Activated CD4-positive, alpha-beta T cell treated with anti-CD3 and anti-CD28 coated beads, Interleukin-2, Interleukin-6, amounts not matched to agents 100 ng/mL and 50 ng/mL, durations not matched to agents 16 hours and 8 hours (primary cell): Measurements from ENCODE around the gene NUDT3.
"Not testable (repeated sequence)": the region's sequence is repeated elsewhere in the genome, so short reads cannot be mapped to it uniquely, and the experiment has no call there.

Experiments used
- DNase-seq: peaks from one replicate; pipeline ENCODE4 v3.0.0-alpha.2; 2020

The NUDT3 gene

DNA sequence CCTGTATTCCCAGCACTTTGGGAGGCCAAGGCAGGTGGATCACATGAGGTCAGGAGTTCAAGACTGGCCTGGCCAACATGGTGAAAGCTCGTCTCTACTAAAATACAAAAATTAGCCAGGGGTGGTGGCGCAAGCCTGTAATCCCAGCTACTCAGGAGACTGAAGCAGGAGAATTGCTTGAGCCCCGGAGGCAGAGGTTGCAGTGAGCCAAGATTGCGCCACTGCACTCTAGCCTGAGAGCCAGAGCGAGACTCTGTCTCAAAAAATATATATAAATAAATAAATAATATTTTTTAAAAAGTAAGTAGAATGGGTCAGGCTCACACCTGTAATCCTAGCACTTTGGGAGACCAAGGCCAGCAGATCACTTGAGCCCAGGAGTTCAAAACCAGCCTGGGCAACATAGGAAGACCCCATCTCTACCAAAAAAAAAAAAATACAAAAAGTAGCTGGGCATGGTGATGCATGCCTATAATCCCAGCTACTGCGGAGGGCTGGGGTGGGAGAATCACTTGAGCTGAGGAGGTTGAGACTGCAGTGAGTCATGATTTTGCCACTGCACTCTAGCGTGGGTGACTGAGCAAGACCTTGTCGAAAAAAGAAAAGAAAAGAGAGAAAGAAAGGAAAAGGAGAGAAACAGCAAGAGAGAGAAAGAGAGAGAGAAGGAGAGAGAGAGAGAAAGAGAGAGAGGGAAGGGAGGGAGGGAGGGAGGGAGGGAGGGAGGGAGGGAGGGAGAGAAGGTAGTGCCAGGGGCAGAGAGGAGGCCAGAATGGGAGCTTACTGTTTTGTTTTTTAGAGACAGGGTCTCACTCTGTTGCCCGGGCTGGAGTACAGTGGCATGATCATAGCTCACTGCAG, 26.5 kb downstream of the NUDT3 start:
- DNase-seq, result not testable (repeated sequence)

DNA sequence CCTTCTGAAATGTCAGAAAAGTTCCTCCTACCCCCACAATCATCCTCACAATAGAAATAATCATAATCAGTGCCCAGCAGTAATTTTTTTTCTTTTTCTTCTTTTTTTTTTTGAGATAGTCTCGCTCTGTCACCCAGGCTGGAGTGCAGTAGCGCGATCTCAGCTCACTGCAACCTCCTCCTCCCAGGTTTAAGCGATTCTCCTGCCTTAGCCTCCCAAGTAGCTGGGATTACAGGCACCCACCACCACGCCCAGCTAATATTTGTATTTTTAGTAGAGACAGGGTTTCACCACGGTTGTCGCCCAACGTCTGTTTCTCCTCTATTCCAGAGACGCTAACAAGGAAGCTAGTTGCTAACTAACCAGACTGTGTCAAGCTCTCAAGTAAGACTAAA, 28.8 kb downstream of the NUDT3 start:
- DNase-seq, result not testable (repeated sequence)

DNA sequence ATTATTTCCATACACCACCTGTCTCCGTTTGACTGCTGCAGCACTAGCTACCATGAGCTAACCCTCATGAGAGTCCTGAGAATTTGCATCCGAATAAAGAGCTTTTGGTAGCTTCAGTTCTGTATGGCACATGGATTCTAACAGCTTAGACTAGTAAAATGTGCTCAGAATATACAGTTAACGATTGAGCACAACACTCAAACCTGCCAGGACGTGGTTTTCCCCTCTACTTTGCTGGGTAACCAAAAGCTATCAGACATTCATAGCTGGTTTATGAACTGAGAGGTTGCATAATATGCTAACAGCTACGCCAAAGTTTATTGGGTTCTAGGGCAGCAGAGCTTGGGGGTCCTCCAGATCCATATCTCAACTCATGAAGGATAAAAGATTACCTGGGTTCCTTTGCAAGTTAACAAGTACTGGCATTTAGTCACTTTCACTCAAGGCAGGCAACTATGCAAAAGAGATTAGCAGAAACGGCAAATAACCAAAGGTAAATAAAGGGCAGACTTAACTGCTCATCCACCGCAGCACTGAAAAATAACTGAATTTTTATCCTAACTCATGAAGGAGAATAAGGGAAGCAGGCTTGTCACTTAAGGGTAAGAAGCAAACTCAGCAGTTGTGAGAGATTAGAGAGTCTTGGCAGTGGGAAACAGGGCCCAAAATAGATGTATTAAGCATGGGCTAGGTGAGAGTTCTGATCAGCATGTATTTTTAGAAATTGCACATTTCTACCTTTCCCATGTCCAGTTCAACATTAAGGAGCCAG, 29.4 kb downstream of the NUDT3 start:
- DNase-seq, result peak; percentile 54

DNA sequence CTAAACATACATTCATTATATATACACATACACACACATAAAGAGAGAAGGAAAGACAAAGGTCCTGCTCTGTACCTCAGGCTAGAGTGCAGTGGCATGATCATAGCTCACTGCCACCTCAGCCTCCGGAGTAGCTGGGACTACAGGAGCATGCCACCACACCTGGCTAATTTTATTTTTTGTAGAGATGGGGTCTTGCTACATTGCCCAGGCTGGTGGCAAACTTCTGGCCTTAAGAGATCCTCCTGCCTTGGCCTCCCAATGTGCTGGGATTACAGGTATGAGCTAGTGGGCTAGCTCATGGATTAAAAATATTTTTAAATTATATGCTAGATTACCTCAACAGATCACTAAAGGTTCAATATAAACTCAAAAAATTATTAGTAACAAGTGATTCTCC, 30.3 kb downstream of the NUDT3 start:
- DNase-seq, result no peak

DNA sequence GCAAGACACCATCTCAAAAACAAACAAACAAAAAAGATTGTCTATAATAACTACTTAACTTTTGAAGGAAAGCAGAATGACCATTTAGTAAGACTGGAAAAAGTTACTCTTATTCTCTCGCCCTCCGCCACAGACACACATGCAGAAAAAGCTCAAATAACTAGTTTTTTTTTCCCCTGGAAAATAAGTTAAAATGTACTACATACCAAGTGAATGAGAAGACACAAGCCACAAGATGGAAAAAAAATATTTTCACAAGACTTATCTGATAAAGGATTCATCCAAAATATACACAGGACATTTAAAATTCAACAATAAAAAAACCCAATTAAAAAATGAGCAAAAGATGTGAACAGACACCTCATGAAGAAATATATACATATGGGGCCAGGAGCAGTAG, 31.9 kb downstream of the NUDT3 start:
- DNase-seq, result no peak

DNA sequence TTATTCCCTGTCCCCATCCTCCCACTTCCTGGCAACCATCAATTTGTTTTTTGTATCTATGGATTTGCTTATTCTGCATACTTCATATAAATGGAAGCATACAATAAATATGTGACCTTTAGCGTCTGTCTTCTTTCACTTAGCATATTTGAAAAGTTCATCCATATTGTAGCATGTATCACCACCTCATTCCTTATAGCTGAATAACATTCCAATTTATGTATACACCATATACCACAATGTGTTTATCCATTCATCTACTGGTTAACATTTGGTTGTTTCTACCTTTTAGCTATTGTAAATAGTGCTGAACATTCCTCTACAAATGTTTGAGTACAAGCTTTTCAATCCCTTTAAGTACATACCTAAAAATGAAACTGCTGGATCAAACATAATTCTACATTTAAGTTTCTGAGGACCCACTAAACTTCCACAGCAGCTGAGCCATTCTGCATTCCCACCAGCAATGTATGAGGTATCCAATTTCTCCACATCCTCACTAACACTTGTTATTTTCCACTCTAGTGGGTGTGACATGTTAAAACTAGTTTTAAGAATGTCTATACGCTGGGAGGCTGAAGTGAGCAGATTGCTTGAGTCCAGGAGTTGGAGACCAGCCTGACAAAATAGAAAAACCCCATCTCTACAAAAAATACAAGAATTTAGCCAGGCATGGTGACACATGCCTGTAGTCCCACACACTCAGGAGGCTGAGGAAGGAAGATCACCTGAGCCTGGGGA, 32.9 kb downstream of the NUDT3 start:
- DNase-seq, result no peak

DNA sequence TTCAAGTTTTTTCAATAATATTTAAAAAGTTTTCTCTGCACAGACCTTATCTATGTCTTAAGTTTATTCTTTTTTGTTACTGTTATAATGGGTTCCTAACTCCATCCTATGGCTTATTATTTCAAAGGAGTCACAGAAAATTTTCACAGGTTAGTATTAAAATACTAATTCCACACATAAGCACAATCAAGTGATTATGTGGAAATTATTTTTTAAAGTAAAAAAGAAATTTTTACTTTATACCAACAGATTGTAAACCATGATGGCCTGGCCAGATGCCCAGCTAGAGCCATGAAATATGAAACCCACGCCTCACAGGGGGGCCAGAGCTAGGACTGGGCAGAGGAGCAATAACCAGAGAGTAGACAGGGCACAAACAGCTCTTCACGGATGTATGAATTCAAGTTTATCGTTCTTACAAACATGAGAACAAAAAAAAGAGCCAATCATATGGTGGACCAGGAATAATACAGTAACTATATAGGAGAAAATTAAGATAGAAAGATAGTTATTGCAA, 34.0 kb downstream of the NUDT3 start:
- DNase-seq, result no peak

DNA sequence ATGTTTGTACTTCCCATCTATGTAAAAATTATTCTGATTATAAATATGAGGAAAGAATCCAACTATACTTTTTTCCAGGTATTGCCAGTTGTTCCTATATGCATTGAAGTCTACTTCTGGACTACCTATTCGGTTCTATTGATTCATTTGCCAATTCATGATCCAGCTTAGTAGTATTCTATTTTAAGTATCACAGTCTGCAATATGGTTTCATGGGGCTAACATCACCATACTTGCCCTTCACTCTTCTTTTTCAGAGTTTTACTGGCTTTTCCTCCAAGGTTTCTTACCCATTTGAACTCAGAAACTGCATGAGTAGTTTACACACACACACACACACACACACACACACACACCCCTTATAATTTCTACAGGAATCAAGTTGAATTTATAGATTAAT, 34.5 kb downstream of the NUDT3 start:
- no peak for DNase-seq

DNA sequence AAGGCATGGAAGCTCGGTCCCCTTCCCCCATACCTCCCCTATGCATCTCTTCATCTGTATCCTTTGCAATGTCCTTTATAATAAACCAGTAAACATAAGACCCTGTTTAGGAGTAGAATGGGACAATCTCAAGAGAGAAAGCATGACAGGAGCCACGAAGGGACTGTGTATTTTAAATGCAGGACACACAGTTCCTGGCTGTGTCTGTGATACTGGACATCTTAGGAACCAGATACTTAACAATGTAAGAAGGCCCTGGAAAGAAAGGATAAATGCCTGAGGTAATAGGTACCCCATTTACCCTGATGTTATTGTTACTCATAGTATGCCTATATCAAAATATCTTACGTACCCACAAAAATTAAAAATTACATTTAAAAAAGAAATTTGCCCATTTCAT, 36.6 kb downstream of the NUDT3 start:
- no peak for DNase-seq

DNA sequence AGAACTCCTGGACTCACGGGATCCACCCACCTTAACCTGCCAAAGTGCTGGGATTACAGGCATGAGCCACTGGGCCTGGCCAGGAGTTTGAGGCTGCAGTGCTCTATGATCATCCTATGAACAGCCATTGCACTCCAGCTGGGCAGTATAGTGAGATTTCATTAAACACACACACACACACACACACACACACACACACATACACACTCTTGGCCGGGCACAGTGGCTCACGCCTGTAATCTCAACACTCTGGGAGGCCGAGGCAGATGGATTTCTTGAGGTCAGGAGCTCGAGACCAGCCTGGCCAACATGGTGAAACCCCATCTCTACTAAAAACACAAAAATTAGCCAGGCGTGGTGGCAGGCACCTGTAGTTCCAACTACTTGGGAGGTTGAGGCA, 38.2 kb downstream of the NUDT3 start:
- DNase-seq, result not testable (repeated sequence)

DNA sequence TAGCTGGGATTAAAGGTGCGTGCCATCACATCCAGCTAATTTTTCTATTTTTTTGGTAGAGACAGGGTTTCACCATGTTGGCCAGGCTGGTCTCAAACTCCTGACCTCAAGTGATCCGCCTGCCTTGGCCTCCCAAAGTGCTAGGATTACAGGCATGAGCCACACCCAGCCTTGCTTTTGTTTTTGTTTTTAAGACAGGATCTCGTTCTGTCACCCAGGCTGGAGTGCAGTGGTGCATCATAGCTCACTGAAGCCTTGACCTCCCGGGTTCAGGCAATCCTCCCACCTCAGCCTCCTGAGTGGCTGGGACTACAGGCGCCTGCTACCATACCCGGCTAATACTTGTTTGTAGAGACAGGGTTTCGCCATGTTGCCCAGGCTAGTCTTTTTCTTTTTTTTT, 38.9 kb downstream of the NUDT3 start:
- DNase-seq, result not testable (repeated sequence)

DNA sequence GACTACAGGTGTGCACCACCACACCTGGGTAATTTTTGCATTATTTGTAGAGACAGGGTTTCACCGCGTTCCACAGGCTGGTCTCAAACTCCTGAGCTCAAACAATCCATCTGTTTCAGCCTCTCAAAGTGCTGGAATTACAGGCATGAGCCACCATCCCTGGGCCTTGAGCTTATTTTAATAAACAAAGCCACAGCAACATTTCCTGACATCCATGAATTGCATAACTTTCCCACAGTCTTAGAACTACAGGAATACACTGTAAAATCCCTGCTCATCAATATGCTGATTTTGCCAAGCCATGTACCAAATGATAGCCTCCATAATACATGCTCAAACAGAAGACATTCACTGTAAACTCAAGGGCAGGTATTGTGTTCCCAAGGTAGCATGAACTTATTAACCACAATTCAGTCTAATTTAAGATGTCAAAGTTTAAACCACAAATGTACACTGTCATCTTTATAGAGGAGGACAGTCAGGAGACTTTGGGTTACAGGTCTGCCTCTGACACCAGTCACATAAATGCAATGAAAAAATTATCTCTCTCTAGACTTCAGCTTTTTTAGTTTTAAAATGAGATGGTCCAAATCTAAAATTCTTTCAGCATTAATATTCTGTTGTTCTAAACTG, 40.0 kb downstream of the NUDT3 start:
- DNase-seq, result no peak

DNA sequence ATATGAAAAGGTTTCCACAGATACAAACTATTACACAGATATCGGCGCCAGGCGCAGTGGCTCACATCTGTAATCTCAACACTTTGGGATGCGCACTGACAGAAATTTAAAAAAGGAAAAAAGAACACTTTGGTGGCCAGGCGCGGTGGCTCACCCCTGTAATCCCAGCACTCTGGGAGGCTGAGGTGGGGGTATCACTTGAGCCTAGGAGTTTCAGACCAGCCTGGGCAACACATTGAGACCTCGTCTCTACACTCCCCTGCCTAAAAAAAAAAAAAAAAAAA, 41.6 kb downstream of the NUDT3 start:
- no peak for DNase-seq

DNA sequence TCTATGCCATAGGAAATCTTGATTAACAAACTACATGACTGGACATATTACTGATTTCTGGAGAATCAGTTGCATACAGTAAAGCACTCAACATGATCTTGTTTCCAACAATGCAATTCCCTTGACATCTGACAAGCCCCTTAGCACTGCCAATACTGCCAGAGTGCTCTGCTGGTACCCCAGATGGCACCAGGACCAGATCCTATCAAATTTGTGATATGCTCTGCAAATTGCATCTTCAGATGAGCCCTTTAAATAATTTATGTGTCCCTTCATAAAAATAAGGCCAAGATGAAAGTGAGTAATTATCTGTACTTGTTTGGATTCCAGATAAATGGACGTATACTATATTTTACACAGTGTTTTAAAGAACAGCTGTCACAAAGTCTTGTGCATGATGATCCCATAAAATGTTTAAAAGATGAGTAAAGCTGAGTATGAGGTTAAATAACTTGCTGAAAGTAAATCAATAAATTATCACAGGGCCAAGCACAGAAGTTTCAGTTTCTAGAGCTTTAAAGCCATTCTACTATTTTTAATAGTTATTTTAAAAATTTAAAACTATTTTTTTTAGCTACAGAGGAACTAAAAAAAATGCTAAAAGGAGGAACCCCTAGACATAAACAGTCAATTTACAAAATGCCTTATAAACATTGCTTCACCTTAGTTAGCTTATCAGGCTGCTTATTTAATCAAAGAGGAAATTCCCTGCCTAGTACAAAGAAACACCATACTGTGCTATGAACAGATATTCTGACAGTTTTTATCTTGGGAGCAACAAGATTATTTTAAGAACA, 42.1 kb downstream of the NUDT3 start:
- no peak for DNase-seq

DNA sequence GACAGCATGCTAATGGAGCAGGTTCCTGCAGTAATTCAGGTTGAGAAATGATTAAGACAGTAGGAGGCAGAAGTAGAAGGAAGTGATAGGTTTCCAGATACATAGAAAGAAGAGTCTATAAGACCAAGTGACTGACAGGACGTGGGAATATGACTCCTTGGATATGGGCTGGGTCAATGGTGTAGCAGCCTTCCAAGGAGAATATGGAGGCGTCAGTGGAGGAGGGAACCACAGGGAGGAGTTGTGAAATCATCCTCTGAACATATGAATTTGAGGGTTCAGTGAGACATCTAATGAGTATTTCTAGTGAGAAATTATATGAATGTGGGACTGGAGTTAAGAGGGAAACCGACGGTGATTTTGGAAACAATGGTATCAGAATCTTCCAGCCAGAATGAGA, 43.3 kb downstream of the NUDT3 start:
- DNase-seq, result no peak

DNA sequence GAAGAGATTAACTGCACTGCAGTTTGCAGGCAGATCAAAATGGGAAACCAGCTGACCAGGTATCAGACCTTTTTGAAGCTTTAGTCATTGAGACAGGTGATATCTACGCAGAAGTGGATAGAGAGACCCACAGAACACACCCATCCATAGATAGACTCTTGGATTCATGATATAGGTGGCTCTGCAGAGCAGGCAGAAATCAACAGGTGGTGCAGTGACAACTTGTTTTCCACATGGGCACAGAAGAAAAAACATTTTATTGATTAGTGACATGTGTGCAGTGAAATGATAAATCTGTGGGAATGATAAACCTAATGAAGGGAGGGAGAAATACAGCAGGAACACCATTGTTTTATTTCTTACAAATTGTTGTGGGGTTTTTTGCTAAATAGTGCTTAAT, 45.2 kb downstream of the NUDT3 start:
- no peak for DNase-seq

DNA sequence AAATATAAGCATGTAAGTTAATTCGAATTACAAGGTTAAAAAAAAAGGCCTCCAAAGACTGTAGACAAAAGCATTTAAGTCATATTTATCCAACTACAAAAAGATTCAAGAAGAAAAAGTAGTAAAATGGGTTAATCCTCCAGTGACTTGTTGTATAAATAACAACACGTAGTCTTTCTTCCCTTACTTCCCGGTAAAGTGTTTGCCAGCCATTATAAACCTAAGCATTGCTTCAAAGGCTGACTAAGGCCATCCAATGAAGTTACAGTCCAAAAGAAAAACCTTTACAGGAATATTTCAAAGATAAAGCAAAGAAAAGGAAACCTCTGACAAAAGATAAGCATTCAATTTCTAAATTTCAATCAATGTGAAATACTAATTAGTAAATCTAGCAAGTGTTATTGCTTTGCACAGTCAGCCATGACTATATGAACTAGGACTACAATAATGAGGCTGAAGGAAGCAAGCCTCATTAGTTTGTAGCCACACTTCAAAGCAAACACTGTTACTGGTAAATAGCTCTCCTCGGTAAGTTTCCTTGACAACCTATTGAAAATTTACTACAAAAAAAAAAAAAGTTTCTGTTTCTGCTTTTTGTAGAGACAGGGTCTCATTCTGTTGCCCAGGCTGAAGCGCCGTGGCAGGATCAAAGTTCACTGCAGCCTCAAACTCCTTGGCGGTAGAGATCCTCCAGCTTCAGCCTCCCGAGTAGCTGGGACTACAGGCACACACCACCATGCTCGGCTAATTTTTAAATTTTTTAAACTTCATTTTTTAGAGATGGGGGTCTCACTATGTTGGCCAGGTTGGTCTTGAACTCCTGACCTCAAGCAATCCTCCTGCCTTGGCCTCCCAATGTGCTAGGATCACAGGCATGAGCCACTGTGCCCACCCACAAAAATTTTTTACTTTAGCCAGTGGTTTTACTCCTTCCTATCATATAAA, 46.0 kb downstream of the NUDT3 start:
- no peak for DNase-seq

DNA sequence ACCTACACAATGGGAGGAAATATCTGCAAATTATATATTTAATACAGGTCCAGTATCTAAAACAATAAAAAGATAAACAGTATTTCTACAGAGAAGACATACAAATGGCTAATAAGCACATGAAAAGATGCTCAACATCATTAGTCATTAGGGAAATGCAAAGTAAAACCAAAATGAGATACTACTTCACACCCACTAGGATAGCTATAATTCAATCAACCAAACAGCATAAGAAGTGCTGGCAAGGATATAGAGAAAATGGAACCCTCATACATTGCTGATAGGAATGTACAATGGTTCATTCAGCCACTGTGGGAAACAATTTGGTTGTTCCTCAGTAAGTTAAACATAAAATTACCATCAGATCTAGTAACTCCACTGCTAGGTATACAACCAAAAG, 48.7 kb downstream of the NUDT3 start:
- DNase-seq, result no peak

DNA sequence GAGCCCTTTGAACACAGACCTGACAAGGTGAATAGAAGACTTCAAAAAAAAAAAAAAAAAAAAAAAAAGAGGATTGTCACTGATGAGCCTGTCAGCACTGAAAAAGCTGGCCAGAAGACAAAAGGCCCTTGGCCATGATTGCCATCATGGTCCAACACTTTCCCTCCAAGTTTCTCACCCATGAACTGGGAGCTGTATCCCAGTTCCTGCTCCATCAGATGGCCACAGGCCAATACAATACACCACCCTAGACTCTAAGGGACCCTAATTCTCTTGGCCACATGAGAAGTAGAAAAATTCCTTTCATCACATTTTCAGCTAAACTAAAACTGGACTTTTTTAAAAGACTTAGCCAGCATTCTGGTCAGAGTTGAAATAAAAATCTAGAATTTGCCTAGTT, 50.2 kb downstream of the NUDT3 start:
- no peak for DNase-seq

DNA sequence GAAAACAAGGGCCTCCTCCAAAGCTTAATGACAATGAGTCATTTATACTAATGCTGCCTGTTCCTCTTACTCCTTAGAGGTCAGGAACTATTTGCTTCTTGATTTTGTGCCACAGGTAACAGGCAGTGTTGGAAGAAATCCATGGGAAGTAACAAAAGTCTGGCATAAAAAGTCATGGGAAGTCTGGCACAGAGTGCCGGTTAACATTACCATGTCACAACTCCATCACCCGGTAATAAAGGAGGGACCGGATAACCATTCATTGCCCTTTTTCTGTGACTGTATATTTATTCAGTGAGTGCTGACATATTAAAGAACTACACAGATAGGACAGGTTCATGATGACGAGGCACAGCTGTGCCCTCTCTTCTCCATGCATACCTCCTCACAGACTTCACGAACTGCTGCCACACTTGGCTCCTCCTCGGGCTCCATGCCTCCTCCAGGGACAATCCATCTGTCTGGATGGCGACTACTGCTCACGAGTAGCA, 50.9 kb downstream of the NUDT3 start:
- no peak for DNase-seq

DNA sequence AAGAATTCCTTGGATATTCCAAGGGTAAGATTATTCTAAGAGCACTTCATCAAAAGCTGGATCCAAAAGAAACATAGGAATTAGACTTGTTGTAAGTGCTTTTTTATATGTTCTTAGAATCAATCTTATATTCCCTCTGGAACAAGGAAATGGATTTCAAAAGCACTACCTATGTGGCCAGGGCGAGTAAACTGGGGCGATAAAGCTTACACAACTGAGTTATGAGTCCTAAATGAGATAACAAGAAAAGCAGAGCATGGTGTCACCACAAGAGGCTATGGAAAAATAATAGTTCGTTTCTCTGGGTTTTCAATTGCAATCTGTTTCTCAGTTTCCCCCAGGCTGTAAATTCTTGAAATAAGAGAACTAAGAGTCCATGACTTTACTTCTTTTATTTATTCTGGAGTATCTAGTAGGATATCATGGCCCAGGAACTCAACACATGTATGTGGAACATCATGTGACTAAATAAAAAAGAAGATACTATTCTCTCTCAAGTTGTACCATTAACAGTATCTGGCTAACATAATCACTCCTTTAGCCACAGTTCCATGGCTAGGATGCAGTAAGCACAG, 51.5 kb downstream of the NUDT3 start:
- DNase-seq, result no peak
